ENCODE data around the gene SUPT3H. TPM values are rescaled to one million over a fixed set of nuclear protein-coding genes. Genes with fewer than 3 reads are reported as not detected.

SUPT3H gene
- total RNA-seq, 4 donors from 2014 or later = 1.1 to 4.7 (median 3.7) TPM

- 94% methylated on average over 2 of the region's 2 CpGs for WGBS
- Histone ChIP-seq H3K27me3 (no peaks in the 10 kb centered on the region), H3K4me1 (no peaks in the 10 kb centered on the region), H3K9me3 (no peaks in the 10 kb centered on the region), H3K36me3 (no peaks in the 10 kb centered on the region), H3K27ac (no peak overlapping the region), H3K4me3 (no peak overlapping the region)
- TF ChIP-seq CTCF (IDR thresholded peaks at IDR 0.05) (no peak), POLR2A (IDR thresholded peaks at IDR 0.05) (no peak), POLR2AphosphoS5 (IDR thresholded peaks at IDR 0.05) (no peak), EP300 (IDR thresholded peaks at IDR 0.05) (no peak)
- DNase-seq (ENCODE audit: low spot score in 2 of 2) = no peak
Observed at GRCh38 chr6:44859901-44860410, 517.8 kb downstream of the SUPT3H start.

GRCh38 chr6:44858998-44859397 is 518.7 kb downstream of the SUPT3H start:
- no peaks in the 10 kb centered on the region for H3K36me3 ChIP-seq
- H3K9me3 ChIP-seq = no peaks in the 10 kb centered on the region
- no peak overlapping the region for H3K4me3 ChIP-seq
- TF ChIP-seq POLR2A (IDR thresholded peaks at IDR 0.05) (no peak), EP300 (IDR thresholded peaks at IDR 0.05) (no peak), CTCF (IDR thresholded peaks at IDR 0.05) (no peak), POLR2AphosphoS5 (IDR thresholded peaks at IDR 0.05) (no peak)
- H3K27me3 ChIP-seq = no peaks in the 10 kb centered on the region
- no peak overlapping the region for H3K27ac ChIP-seq
- H3K4me1 ChIP-seq = no peaks in the 10 kb centered on the region
- no peak for DNase-seq (ENCODE audit: low spot score in 2 of 2)

GRCh38 chr6:44856479-44856878 is 521.3 kb downstream of the SUPT3H start:
- Histone ChIP-seq H3K4me1 (no peaks in the 10 kb centered on the region), H3K27me3 (no peaks in the 10 kb centered on the region), H3K9me3 (no peaks in the 10 kb centered on the region), H3K36me3 (no peaks in the 10 kb centered on the region), H3K27ac (no peak overlapping the region), H3K4me3 (no peak overlapping the region)
- WGBS = 56% methylated on average over 3 of the region's 3 CpGs
- no peak for DNase-seq (ENCODE audit: low spot score in 2 of 2)
- TF ChIP-seq POLR2AphosphoS5 (IDR thresholded peaks at IDR 0.05) (no peak), EP300 (IDR thresholded peaks at IDR 0.05) (no peak), CTCF (IDR thresholded peaks at IDR 0.05) (no peak), POLR2A (IDR thresholded peaks at IDR 0.05) (no peak)

GRCh38 chr6:44855562-44856411 is 521.9 kb downstream of the SUPT3H start:
- Histone ChIP-seq H3K4me3 (no peak overlapping the region), H3K4me1 (no peaks in the 10 kb centered on the region), H3K27ac (no peak overlapping the region), H3K36me3 (no peaks in the 10 kb centered on the region), H3K27me3 (no peaks in the 10 kb centered on the region), H3K9me3 (no peaks in the 10 kb centered on the region)
- TF ChIP-seq CTCF (IDR thresholded peaks at IDR 0.05) = no peak
- no peak for TF ChIP-seq POLR2AphosphoS5 (IDR thresholded peaks at IDR 0.05)
- TF ChIP-seq POLR2A (IDR thresholded peaks at IDR 0.05) = no peak
- TF ChIP-seq EP300 (IDR thresholded peaks at IDR 0.05) = no peak
- no peak for DNase-seq (ENCODE audit: low spot score in 2 of 2)
- 51% methylated on average over 7 of the region's 7 CpGs for WGBS

GRCh38 chr6:44854712-44855443 is 522.9 kb downstream of the SUPT3H start:
- Histone ChIP-seq H3K27ac (no peak overlapping the region), H3K27me3 (no peaks in the 10 kb centered on the region), H3K4me3 (no peak overlapping the region), H3K4me1 (no peaks in the 10 kb centered on the region), H3K36me3 (no peaks in the 10 kb centered on the region), H3K9me3 (no peaks in the 10 kb centered on the region)
- DNase-seq (ENCODE audit: low spot score in 2 of 2) = no peak
- WGBS = 81% methylated on average over 2 of the region's 2 CpGs
- TF ChIP-seq CTCF (IDR thresholded peaks at IDR 0.05) = no peak
